Left kidney (tissue), 2 donors: ENCODE measurements around the gene RPL35A. TPM values are rescaled to one million over a fixed set of nuclear protein-coding genes. Genes with fewer than 3 reads are reported as not detected.

Source experiments
- DNase-seq: peaks from one replicate; pipeline ENCODE4 v3.0.0-alpha.2; 2013
- polyA plus RNA-seq: library from polyadenylated mRNA; unstranded; fragments of 120-200 nt; gene quantifications from one replicate; pipeline ENCODE4 v1.2.1, GENCODE V29; 2013; ENCODE audit not compliant: insufficient read length

RPL35A gene
- polyA plus RNA-seq, 1 donor, result 1,507 TPM

- no peak for DNase-seq
These were observed 24.0 kb downstream of the RPL35A start for GRCh38 chr3:197974016-197974415.

- no peak for DNase-seq
These were observed 25.3 kb downstream of the RPL35A start for GRCh38 chr3:197975311-197975710.

GRCh38 chr3:197983076-197983475 lies 33.1 kb downstream of the RPL35A start:
- no peak for DNase-seq

GRCh38 chr3:197989651-197990050 lies 39.7 kb downstream of the RPL35A start:
- DNase-seq, result no peak

- DNase-seq, result no peak
These were observed 44.7 kb downstream of the RPL35A start for GRCh38 chr3:197994736-197995135.

- DNase-seq, result no peak
These were observed 46.9 kb downstream of the RPL35A start for GRCh38 chr3:197996855-197997254.

GRCh38 chr3:197997936-197998335 lies 47.9 kb downstream of the RPL35A start:
- DNase-seq, result no peak

Other genes with a start within 250 kb of the RPL35A start
- gene RUBCN, start 213.3 kb upstream of the RPL35A start, polyA plus RNA-seq, result 16.5 TPM
- gene FYTTD1, start 200.3 kb upstream of the RPL35A start, polyA plus RNA-seq, result 117 TPM
- 60.8 TPM for gene LRCH3, start 158.9 kb upstream of the RPL35A start, polyA plus RNA-seq
- gene LMLN, start 10.0 kb downstream of the RPL35A start, polyA plus RNA-seq, result 13.8 TPM